HCT116 (cell line): ENCODE results near the gene TXLNB.

Source experiments
- ATF3 ChIP-seq: IDR thresholded peaks from 2 replicates; pipeline ENCODE4 v1.6.1; 2012
- EZH2 ChIP-seq: fragments of 200-600 bp; sonication (generic); IDR thresholded peaks from 2 replicates; pipeline ENCODE4 v1.6.1; 2017; ENCODE audit warnings: antibody characterized with exemption, mixed run types
- POLR2A ChIP-seq: IDR thresholded peaks from 2 replicates; pipeline ENCODE4 v1.7.0; 2011; ENCODE audit warnings: borderline replicate concordance; ENCODE audit not compliant: insufficient read depth, insufficient read length; ENCODE audit errors: extremely low read depth
- POLR2AphosphoS5 ChIP-seq: IDR thresholded peaks from 2 replicates; pipeline ENCODE4 v1.6.1; 2011; ENCODE audit warnings: mild to moderate bottlenecking, low read depth, low read length, moderate library complexity
- RAD21 ChIP-seq: IDR thresholded peaks from 2 replicates; pipeline ENCODE4 v1.6.1; 2012; ENCODE audit warnings: low read depth, mild to moderate bottlenecking
- SP1 ChIP-seq: IDR thresholded peaks from 2 replicates; pipeline ENCODE4 v1.6.1; 2012; ENCODE audit warnings: low read depth
- SRF ChIP-seq: IDR thresholded peaks from 2 replicates; pipeline ENCODE4 v1.6.1; 2012; ENCODE audit warnings: low read depth
- YY1 ChIP-seq: IDR thresholded peaks from 2 replicates; pipeline ENCODE4 v1.6.1; 2011; ENCODE audit warnings: low read length, low read depth, moderate library complexity, mild to moderate bottlenecking; ENCODE audit not compliant: insufficient replicate concordance; ENCODE audit errors: extremely low read depth
- TF ChIP-seq, protein P1 (sequence below), 3 experiments: fragments of 200-600 bp in 1 of 3; sonication (generic) in 1 of 3; IDR thresholded peaks in 2 of 3; conservative IDR thresholded peaks in 1 of 3; 2 replicates each; pipeline ENCODE4 v1.5.1; 2012 to 2017; ENCODE audit warnings: low read depth in 2 of 3, low read length in 2 of 3, antibody characterized with exemption in 1 of 3, borderline replicate concordance in 1 of 3, control low read depth in 1 of 3, mild to moderate bottlenecking in 1 of 3, mixed read lengths in 1 of 3, mixed run types in 1 of 3, moderate library complexity in 1 of 3; ENCODE audit not compliant: insufficient read depth in 1 of 3
- TF ChIP-seq, protein P2 (sequence below): IDR thresholded peaks from 2 replicates; pipeline ENCODE4 v1.6.1; 2012; ENCODE audit warnings: low read depth

- TF ChIP-seq, protein P1, sequence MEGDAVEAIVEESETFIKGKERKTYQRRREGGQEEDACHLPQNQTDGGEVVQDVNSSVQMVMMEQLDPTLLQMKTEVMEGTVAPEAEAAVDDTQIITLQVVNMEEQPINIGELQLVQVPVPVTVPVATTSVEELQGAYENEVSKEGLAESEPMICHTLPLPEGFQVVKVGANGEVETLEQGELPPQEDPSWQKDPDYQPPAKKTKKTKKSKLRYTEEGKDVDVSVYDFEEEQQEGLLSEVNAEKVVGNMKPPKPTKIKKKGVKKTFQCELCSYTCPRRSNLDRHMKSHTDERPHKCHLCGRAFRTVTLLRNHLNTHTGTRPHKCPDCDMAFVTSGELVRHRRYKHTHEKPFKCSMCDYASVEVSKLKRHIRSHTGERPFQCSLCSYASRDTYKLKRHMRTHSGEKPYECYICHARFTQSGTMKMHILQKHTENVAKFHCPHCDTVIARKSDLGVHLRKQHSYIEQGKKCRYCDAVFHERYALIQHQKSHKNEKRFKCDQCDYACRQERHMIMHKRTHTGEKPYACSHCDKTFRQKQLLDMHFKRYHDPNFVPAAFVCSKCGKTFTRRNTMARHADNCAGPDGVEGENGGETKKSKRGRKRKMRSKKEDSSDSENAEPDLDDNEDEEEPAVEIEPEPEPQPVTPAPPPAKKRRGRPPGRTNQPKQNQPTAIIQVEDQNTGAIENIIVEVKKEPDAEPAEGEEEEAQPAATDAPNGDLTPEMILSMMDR (IDR thresholded peaks at IDR 0.05 in 2 of 3, conservative IDR thresholded peaks at IDR 0.05 in 1 of 3; ENCODE audit: borderline replicate concordance in 1 of 3, insufficient read depth in 1 of 3, low read depth in 2 of 3, low read length in 2 of 3), result no peak
- TF ChIP-seq YY1 (no peak), EZH2 (no peak), POLR2AphosphoS5 (no peak), ATF3 (no peak), SRF (no peak), POLR2A (no peak), SP1 (no peak), RAD21 (no peak)
- TF ChIP-seq, protein P2, sequence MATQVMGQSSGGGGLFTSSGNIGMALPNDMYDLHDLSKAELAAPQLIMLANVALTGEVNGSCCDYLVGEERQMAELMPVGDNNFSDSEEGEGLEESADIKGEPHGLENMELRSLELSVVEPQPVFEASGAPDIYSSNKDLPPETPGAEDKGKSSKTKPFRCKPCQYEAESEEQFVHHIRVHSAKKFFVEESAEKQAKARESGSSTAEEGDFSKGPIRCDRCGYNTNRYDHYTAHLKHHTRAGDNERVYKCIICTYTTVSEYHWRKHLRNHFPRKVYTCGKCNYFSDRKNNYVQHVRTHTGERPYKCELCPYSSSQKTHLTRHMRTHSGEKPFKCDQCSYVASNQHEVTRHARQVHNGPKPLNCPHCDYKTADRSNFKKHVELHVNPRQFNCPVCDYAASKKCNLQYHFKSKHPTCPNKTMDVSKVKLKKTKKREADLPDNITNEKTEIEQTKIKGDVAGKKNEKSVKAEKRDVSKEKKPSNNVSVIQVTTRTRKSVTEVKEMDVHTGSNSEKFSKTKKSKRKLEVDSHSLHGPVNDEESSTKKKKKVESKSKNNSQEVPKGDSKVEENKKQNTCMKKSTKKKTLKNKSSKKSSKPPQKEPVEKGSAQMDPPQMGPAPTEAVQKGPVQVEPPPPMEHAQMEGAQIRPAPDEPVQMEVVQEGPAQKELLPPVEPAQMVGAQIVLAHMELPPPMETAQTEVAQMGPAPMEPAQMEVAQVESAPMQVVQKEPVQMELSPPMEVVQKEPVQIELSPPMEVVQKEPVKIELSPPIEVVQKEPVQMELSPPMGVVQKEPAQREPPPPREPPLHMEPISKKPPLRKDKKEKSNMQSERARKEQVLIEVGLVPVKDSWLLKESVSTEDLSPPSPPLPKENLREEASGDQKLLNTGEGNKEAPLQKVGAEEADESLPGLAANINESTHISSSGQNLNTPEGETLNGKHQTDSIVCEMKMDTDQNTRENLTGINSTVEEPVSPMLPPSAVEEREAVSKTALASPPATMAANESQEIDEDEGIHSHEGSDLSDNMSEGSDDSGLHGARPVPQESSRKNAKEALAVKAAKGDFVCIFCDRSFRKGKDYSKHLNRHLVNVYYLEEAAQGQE, result no peak
Observed at GRCh38 chr6:139251045-139251690, 40.6 kb downstream of the TXLNB start.
